HepG2 (cell line): Measurements from ENCODE around the gene KCTD4.

Experiments used
- ADNP ChIP-seq: sonication (generic); formaldehyde crosslinking; IDR thresholded peaks from 2 replicates; pipeline ENCODE4 v1.4.0; 2020; ENCODE audit warnings: missing genetic modification reagents
- ZFP1 ChIP-seq: IDR thresholded peaks from 2 replicates; pipeline ENCODE4 v1.6.1; 2016
- ZNF292 ChIP-seq: sonication (generic); formaldehyde crosslinking; IDR thresholded peaks from 2 replicates; pipeline ENCODE4 v1.8.1; 2022; ENCODE audit warnings: mild to moderate bottlenecking, low read depth, missing genetic modification reagents, borderline replicate concordance
- ZSCAN29 ChIP-seq: sonication (generic); formaldehyde crosslinking; conservative IDR thresholded peaks from 2 replicates; pipeline ENCODE4 v1.4.0; 2020; ENCODE audit warnings: mild to moderate bottlenecking, missing genetic modification reagents
- TF ChIP-seq, protein P1 (sequence below): sonication (generic); formaldehyde crosslinking; IDR thresholded peaks from 2 replicates; pipeline ENCODE4 v1.4.0; 2020; ENCODE audit warnings: missing genetic modification reagents, borderline replicate concordance
- TF ChIP-seq, protein P2 (sequence below): sonication (generic); formaldehyde crosslinking; IDR thresholded peaks from 2 replicates; pipeline ENCODE4 v1.4.0; 2020; ENCODE audit warnings: missing genetic modification reagents
- TF ChIP-seq, protein P3 (sequence below): sonication (generic); formaldehyde crosslinking; IDR thresholded peaks from one replicate; pipeline ENCODE4 v1.5.1; 2020; ENCODE audit warnings: mild to moderate bottlenecking, missing genetic modification reagents; ENCODE audit errors: not compliant biosample characterization

DNA sequence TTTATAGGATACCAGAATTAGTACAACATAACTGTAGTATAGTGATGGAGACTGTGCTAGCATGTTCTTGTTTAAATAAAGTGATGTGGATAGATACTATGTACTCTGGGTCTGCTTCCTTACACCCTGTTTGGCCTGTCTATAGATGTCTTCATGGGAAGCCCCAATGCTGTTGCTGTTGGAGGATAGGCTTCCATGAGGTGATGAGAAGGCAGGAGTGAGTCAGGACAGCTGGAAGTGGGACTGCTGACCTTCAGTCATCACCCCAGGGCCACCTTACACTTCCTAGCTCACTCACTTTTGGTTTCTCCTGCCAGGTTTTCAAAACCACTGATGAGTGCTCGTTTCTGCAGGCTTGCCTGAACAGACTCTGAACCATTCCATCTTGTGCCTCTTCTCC, 4.2 kb downstream of the KCTD4 start:
- TF ChIP-seq, protein P1, sequence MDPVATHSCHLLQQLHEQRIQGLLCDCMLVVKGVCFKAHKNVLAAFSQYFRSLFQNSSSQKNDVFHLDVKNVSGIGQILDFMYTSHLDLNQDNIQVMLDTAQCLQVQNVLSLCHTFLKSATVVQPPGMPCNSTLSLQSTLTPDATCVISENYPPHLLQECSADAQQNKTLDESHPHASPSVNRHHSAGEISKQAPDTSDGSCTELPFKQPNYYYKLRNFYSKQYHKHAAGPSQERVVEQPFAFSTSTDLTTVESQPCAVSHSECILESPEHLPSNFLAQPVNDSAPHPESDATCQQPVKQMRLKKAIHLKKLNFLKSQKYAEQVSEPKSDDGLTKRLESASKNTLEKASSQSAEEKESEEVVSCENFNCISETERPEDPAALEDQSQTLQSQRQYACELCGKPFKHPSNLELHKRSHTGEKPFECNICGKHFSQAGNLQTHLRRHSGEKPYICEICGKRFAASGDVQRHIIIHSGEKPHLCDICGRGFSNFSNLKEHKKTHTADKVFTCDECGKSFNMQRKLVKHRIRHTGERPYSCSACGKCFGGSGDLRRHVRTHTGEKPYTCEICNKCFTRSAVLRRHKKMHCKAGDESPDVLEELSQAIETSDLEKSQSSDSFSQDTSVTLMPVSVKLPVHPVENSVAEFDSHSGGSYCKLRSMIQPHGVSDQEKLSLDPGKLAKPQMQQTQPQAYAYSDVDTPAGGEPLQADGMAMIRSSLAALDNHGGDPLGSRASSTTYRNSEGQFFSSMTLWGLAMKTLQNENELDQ (CRISPR knock-in tag): no peak
- TF ChIP-seq, protein P2, sequence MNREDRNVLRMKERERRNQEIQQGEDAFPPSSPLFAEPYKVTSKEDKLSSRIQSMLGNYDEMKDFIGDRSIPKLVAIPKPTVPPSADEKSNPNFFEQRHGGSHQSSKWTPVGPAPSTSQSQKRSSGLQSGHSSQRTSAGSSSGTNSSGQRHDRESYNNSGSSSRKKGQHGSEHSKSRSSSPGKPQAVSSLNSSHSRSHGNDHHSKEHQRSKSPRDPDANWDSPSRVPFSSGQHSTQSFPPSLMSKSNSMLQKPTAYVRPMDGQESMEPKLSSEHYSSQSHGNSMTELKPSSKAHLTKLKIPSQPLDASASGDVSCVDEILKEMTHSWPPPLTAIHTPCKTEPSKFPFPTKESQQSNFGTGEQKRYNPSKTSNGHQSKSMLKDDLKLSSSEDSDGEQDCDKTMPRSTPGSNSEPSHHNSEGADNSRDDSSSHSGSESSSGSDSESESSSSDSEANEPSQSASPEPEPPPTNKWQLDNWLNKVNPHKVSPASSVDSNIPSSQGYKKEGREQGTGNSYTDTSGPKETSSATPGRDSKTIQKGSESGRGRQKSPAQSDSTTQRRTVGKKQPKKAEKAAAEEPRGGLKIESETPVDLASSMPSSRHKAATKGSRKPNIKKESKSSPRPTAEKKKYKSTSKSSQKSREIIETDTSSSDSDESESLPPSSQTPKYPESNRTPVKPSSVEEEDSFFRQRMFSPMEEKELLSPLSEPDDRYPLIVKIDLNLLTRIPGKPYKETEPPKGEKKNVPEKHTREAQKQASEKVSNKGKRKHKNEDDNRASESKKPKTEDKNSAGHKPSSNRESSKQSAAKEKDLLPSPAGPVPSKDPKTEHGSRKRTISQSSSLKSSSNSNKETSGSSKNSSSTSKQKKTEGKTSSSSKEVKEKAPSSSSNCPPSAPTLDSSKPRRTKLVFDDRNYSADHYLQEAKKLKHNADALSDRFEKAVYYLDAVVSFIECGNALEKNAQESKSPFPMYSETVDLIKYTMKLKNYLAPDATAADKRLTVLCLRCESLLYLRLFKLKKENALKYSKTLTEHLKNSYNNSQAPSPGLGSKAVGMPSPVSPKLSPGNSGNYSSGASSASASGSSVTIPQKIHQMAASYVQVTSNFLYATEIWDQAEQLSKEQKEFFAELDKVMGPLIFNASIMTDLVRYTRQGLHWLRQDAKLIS (CRISPR knock-in tag): no peak
- TF ChIP-seq ZNF292: no peak
- no peak for TF ChIP-seq ZFP1 (CRISPR knock-in tag)
- TF ChIP-seq ZSCAN29 (CRISPR knock-in tag): no peak
- no peak for TF ChIP-seq ADNP (CRISPR knock-in tag)
- TF ChIP-seq, protein P3, sequence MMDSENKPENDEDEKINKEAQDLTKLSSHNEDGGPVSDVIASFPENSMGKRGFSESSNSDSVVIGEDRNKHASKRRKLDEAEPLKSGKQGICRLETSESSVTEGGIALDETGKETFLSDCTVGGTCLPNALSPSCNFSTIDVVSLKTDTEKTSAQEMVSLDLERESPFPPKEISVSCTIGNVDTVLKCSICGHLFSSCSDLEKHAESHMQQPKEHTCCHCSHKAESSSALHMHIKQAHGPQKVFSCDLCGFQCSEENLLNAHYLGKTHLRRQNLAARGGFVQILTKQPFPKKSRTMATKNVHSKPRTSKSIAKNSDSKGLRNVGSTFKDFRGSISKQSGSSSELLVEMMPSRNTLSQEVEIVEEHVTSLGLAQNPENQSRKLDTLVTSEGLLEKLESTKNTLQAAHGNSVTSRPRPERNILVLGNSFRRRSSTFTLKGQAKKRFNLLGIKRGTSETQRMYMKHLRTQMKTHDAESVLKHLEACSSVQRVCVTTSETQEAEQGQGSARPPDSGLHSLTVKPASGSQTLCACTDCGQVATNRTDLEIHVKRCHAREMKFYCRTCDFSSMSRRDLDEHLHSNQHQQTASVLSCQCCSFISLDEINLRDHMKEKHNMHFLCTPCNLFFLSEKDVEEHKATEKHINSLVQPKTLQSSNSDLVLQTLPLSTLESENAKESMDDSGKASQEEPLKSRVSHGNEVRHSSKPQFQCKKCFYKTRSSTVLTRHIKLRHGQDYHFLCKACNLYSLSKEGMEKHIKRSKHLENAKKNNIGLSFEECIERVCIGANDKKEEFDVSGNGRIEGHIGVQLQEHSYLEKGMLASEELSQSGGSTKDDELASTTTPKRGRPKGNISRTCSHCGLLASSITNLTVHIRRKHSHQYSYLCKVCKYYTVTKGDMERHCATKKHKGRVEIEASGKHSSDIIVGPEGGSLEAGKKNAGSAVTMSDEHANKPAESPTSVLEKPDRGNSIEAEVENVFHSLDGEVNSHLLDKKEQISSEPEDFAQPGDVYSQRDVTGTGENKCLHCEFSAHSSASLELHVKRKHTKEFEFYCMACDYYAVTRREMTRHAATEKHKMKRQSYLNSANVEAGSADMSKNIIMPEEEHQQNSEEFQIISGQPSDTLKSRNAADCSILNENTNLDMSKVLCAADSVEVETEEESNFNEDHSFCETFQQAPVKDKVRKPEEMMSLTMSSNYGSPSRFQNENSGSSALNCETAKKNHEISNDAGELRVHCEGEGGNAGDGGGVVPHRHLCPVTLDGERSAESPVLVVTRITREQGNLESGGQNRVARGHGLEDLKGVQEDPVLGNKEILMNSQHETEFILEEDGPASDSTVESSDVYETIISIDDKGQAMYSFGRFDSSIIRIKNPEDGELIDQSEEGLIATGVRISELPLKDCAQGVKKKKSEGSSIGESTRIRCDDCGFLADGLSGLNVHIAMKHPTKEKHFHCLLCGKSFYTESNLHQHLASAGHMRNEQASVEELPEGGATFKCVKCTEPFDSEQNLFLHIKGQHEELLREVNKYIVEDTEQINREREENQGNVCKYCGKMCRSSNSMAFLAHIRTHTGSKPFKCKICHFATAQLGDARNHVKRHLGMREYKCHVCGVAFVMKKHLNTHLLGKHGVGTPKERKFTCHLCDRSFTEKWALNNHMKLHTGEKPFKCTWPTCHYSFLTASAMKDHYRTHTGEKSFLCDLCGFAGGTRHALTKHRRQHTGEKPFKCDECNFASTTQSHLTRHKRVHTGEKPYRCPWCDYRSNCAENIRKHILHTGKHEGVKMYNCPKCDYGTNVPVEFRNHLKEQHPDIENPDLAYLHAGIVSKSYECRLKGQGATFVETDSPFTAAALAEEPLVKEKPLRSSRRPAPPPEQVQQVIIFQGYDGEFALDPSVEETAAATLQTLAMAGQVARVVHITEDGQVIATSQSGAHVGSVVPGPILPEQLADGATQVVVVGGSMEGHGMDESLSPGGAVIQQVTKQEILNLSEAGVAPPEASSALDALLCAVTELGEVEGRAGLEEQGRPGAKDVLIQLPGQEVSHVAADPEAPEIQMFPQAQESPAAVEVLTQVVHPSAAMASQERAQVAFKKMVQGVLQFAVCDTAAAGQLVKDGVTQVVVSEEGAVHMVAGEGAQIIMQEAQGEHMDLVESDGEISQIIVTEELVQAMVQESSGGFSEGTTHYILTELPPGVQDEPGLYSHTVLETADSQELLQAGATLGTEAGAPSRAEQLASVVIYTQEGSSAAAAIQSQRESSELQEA (CRISPR knock-in tag): no peak
